ENCODE results near the gene SLC9A5.
A peak's percentile ranks its signal among the peaks of the same experiment; 100 is the strongest.

Gene SLC9A5

GRCh38 chr16:67282447-67282805, 33.6 kb downstream of the SLC9A5 start:
- no peak for DNase-seq

GRCh38 chr16:67283039-67283825, 34.5 kb downstream of the SLC9A5 start:
- no peak for DNase-seq

- DNase-seq, result no peak
Measured at GRCh38 chr16:67283826-67284555, 35.2 kb downstream of the SLC9A5 start.

GRCh38 chr16:67284699-67285646, 36.2 kb downstream of the SLC9A5 start:
- DNase-seq, result peak; percentile 21

- DNase-seq, result no peak
Measured at GRCh38 chr16:67286441-67287235, 37.9 kb downstream of the SLC9A5 start.

GRCh38 chr16:67287960-67288359, 39.2 kb downstream of the SLC9A5 start:
- DNase-seq, result no peak

- DNase-seq, result no peak
Measured at GRCh38 chr16:67291461-67291860, 42.7 kb downstream of the SLC9A5 start.

- no peak for DNase-seq
Measured at GRCh38 chr16:67294171-67294757, 45.5 kb downstream of the SLC9A5 start.

GRCh38 chr16:67294938-67295361, 46.2 kb downstream of the SLC9A5 start:
- DNase-seq, result no peak

GRCh38 chr16:67296420-67296819, 47.6 kb downstream of the SLC9A5 start:
- DNase-seq, result no peak

- no peak for DNase-seq
Measured at GRCh38 chr16:67298277-67298676, 49.5 kb downstream of the SLC9A5 start.

GRCh38 chr16:67299269-67299668, 50.5 kb downstream of the SLC9A5 start:
- DNase-seq, result no peak

- DNase-seq, result no peak
Measured at GRCh38 chr16:67301080-67301782, 52.5 kb downstream of the SLC9A5 start.

GRCh38 chr16:67302076-67302475, 53.3 kb downstream of the SLC9A5 start:
- DNase-seq, result no peak

GRCh38 chr16:67302970-67303369, 54.2 kb downstream of the SLC9A5 start:
- no peak for DNase-seq

- no peak for DNase-seq
Measured at GRCh38 chr16:67304020-67304419, 55.2 kb downstream of the SLC9A5 start.

GRCh38 chr16:67305216-67306071, 56.7 kb downstream of the SLC9A5 start:
- DNase-seq, result no peak

GRCh38 chr16:67310561-67310960, 61.8 kb downstream of the SLC9A5 start:
- DNase-seq, result no peak

- no peak for DNase-seq
Measured at GRCh38 chr16:67311607-67312488, 63.1 kb downstream of the SLC9A5 start.
